IMR-90 (cell line): ENCODE measurements around the gene ASPN. TPM values are rescaled to one million over a fixed set of nuclear protein-coding genes. Genes with fewer than 3 reads are reported as not detected.
A peak's percentile ranks its signal among the peaks of the same experiment; 100 is the strongest.

Source experiments
- ATAC-seq: fragments of 200-7000 bp; cut with Tn5 transposase; 2 replicates; pipeline ENCODE4 v1.9.1; 2020; ENCODE audit warnings: low read depth, mild to moderate bottlenecking, moderate library complexity
- BruUV-seq: library from RNA; stranded (reverse); fragments of 400-500 nt; replicated peaks from 2 replicates; lab custom pipeline; 2021; lab: Mats Ljungman, UMichigan
- CTCF ChIA-PET: fragments of 300-600 bp; formaldehyde crosslinking; extraction: SDS; loops from one replicate; lab custom pipeline; 2021; ENCODE audit warnings: antibody characterized with exemption; lab: Yijun Ruan, JAX
- POLR2A ChIA-PET: fragments of 300-600 bp; sonication (Branson Sonifier 250); formaldehyde crosslinking; loops from one replicate; lab custom pipeline; 2022; ENCODE audit warnings: antibody characterized with exemption; ENCODE audit not compliant: unreplicated experiment; lab: Charles Lee
- DNase-seq: peaks from one replicate; pipeline ENCODE4 v3.0.0; 2013
- H2AFZ ChIP-seq: replicated peaks from 2 replicates; pipeline ENCODE3; 2013; ENCODE audit warnings: low read length, mild to moderate bottlenecking; ENCODE audit not compliant: poor library complexity
- H2AK5ac ChIP-seq: 2 replicates; pipeline ENCODE4 v1.6.1; 2013; ENCODE audit warnings: low read depth, low read length, inconsistent platforms
- H2AK9ac ChIP-seq: replicated peaks from 2 replicates; pipeline ENCODE3; 2013; ENCODE audit warnings: mild to moderate bottlenecking, low read depth, low read length, moderate library complexity; ENCODE audit not compliant: poor library complexity
- H2BK120ac ChIP-seq: 2 replicates; pipeline ENCODE4 v1.6.1; 2013; ENCODE audit warnings: low read depth, low read length, inconsistent platforms
- H2BK15ac ChIP-seq: 3 replicates; pipeline ENCODE4 v1.6.1; 2013; ENCODE audit warnings: low read depth, low read length, inconsistent platforms
- H2BK20ac ChIP-seq: 2 replicates; pipeline ENCODE4 v1.6.1; 2013; ENCODE audit warnings: low read depth, mild to moderate bottlenecking, inconsistent platforms, low read length, moderate library complexity
- H2BK5ac ChIP-seq: 2 replicates; pipeline ENCODE4 v1.6.1; 2013; ENCODE audit warnings: mild to moderate bottlenecking, low read depth, low read length, inconsistent platforms; ENCODE audit not compliant: poor library complexity, severe bottlenecking
- H3K14ac ChIP-seq: replicated peaks from 2 replicates; pipeline ENCODE4 v1.6.1; 2013; ENCODE audit warnings: low read depth, low read length, inconsistent platforms
- H3K18ac ChIP-seq: 2 replicates; pipeline ENCODE4 v1.6.1; 2013; ENCODE audit warnings: low read depth, low read length, control low read depth
- H3K23ac ChIP-seq: 2 replicates; pipeline ENCODE4 v1.6.1; 2013; ENCODE audit warnings: low read depth, low read length, inconsistent platforms
- H3K27ac ChIP-seq: 2 replicates; pipeline ENCODE4 v1.5.1; 2013; ENCODE audit warnings: mild to moderate bottlenecking, control low read depth, low read length; ENCODE audit not compliant: insufficient read depth
- H3K27me3 ChIP-seq: 2 replicates; pipeline ENCODE4 v1.6.1; 2013; ENCODE audit warnings: low read length; ENCODE audit not compliant: control insufficient read depth, insufficient read depth
- H3K36me3 ChIP-seq: 2 replicates; pipeline ENCODE4 v1.6.1; 2013; ENCODE audit warnings: low read length, mixed read lengths; ENCODE audit not compliant: control insufficient read depth, insufficient read depth
- H3K4ac ChIP-seq: 2 replicates; pipeline ENCODE4 v1.6.1; 2013; ENCODE audit warnings: low read depth, low read length, inconsistent platforms
- H3K4me1 ChIP-seq: 2 replicates; pipeline ENCODE4 v1.6.1; 2013; ENCODE audit warnings: low read length, mixed read lengths; ENCODE audit not compliant: control insufficient read depth, insufficient read depth
- H3K4me2 ChIP-seq: 2 replicates; pipeline ENCODE4 v1.6.1; 2013; ENCODE audit warnings: low read depth, mild to moderate bottlenecking, control low read depth, low read length, moderate library complexity
- H3K4me3 ChIP-seq: 2 replicates; pipeline ENCODE4 v1.5.1; 2013; ENCODE audit warnings: low read depth, mild to moderate bottlenecking, control low read depth, low read length, moderate library complexity; ENCODE audit not compliant: insufficient read depth
- H3K56ac ChIP-seq: 2 replicates; pipeline ENCODE4 v1.6.1; 2013; ENCODE audit warnings: low read length, inconsistent platforms; ENCODE audit not compliant: insufficient read depth; ENCODE audit errors: extremely low read depth
- H3K79me1 ChIP-seq, 2 experiments: 2 replicates each; pipeline ENCODE4 v1.6.1; 2013; ENCODE audit warnings: low read length in 2 of 2, inconsistent platforms in 1 of 2, low read depth in 1 of 2
- H3K9ac ChIP-seq: 2 replicates; pipeline ENCODE4 v1.6.1; 2013; ENCODE audit warnings: low read depth, low read length, control low read depth
- H3K9me1 ChIP-seq: 2 replicates; pipeline ENCODE4 v1.6.1; 2013; ENCODE audit warnings: low read length, inconsistent platforms; ENCODE audit not compliant: insufficient read depth
- H3K9me3 ChIP-seq: 2 replicates; pipeline ENCODE4 v1.6.1; 2013; ENCODE audit warnings: low read length; ENCODE audit not compliant: control insufficient read depth, insufficient read depth
- H4K20me1 ChIP-seq: 2 replicates; pipeline ENCODE4 v1.6.1; 2013; ENCODE audit warnings: low read length, inconsistent platforms; ENCODE audit not compliant: insufficient read depth
- H4K5ac ChIP-seq: 2 replicates; pipeline ENCODE4 v1.6.1; 2013; ENCODE audit warnings: mild to moderate bottlenecking, low read depth, low read length, control low read depth
- H4K8ac ChIP-seq, 2 experiments: 2 replicates each; pipeline ENCODE4 v1.6.1; 2013; ENCODE audit warnings: low read depth in 2 of 2, low read length in 2 of 2, control low read depth in 1 of 2, inconsistent platforms in 1 of 2
- H4K91ac ChIP-seq: 2 replicates; pipeline ENCODE4 v1.6.1; 2013; ENCODE audit warnings: low read depth, low read length, inconsistent platforms; ENCODE audit not compliant: insufficient read depth
- BHLHE40 ChIP-seq: fragments of 150-350 bp; IDR thresholded peaks from 2 replicates; pipeline ENCODE4 v1.6.1; 2016; ENCODE audit warnings: mild to moderate bottlenecking, low read depth, low read length
- CEBPB ChIP-seq: IDR thresholded peaks from 2 replicates; pipeline ENCODE4 v1.6.1; 2012; ENCODE audit warnings: low read depth, low read length, improper control_type of control experiment
- CHD1 ChIP-seq: IDR thresholded peaks from 2 replicates; pipeline ENCODE4 v1.6.1; 2012; ENCODE audit warnings: low read depth, low read length, improper control_type of control experiment
- FOS ChIP-seq: fragments of 150-350 bp; IDR thresholded peaks from 2 replicates; pipeline ENCODE4 v1.6.1; 2016; ENCODE audit warnings: low read depth, low read length
- MAFK ChIP-seq: IDR thresholded peaks from 2 replicates; pipeline ENCODE4 v1.6.1; 2012; ENCODE audit warnings: low read depth, low read length, improper control_type of control experiment
- MAZ ChIP-seq: IDR thresholded peaks from 2 replicates; pipeline ENCODE4 v1.6.1; 2012; ENCODE audit warnings: low read depth, mild to moderate bottlenecking, low read length, improper control_type of control experiment, moderate library complexity, borderline replicate concordance
- MXI1 ChIP-seq: IDR thresholded peaks from 2 replicates; pipeline ENCODE4 v1.6.1; 2012; ENCODE audit warnings: low read depth, mild to moderate bottlenecking, low read length, moderate library complexity, borderline replicate concordance
- NFE2L2 ChIP-seq: fragments of 150-350 bp; IDR thresholded peaks from 2 replicates; pipeline ENCODE4 v1.6.1; 2016; ENCODE audit warnings: low read depth, mild to moderate bottlenecking, low read length
- POLR2A ChIP-seq: IDR thresholded peaks from 2 replicates; pipeline ENCODE4 v1.6.1; 2012; ENCODE audit warnings: mild to moderate bottlenecking, low read depth, low read length
- RAD21 ChIP-seq: IDR thresholded peaks from 2 replicates; pipeline ENCODE4 v1.6.1; 2012; ENCODE audit warnings: low read length, improper control_type of control experiment
- RCOR1 ChIP-seq: IDR thresholded peaks from 2 replicates; pipeline ENCODE4 v1.6.1; 2012; ENCODE audit warnings: mild to moderate bottlenecking, low read length, improper control_type of control experiment; ENCODE audit not compliant: insufficient replicate concordance
- RFX5 ChIP-seq: IDR thresholded peaks from 2 replicates; pipeline ENCODE4 v1.8.0; 2012; ENCODE audit warnings: low read depth, mild to moderate bottlenecking, low read length, moderate library complexity
- SMC3 ChIP-seq: fragments of 150-350 bp; IDR thresholded peaks from 2 replicates; pipeline ENCODE4 v1.6.1; 2016; ENCODE audit warnings: low read depth, mild to moderate bottlenecking, antibody characterized with exemption, low read length, moderate library complexity
- WGBS, 2 experiments: methylation state at CpG; one replicate each; pipeline versions ENCODE4 v1.1.5 to v1.1.7; 2013; ENCODE audit warnings: missing lambda C conversion rate in 2 of 2; ENCODE audit not compliant: insufficient read length in 1 of 2; ENCODE audit errors: extremely low coverage in 2 of 2; 5-methylcytosine and 5-hydroxymethylcytosine counted together
- dilution Hi-C: fragments of 300-500 bp; cut with HindIII; formaldehyde crosslinking; loops from one replicate; pipeline ENCODE4 v1.14.3; 2018; ENCODE audit warnings: low sequenced_read_pairs; ENCODE audit not compliant: unreplicated experiment
- in situ Hi-C: fragments of 300-500 bp; cut with MboI; formaldehyde crosslinking; loops from 3 replicates; pipeline ENCODE4 v1.14.3; 2019; ENCODE audit warnings: low sequenced_read_pairs, inconsistent platforms, mixed read lengths
- intact Hi-C: fragments of 100-400 bp; cut with micrococcal nuclease; formaldehyde crosslinking; loops from 2 replicates; pipeline ENCODE4 v1.10.0; 2022
- polyA plus RNA-seq, 3 experiments: library from polyadenylated mRNA; depleted of rRNA; stranded (reverse); fragments of >200 nt; gene quantifications; 2 replicates each; pipeline ENCODE4 v1.2.3, GENCODE V29; 2012; ENCODE audit warnings: low replicate concordance in 1 of 3
- total RNA-seq: library from RNA; depleted of rRNA; stranded (reverse); fragments of >200 nt; gene quantifications from 2 replicates; pipeline ENCODE4 v1.2.3, GENCODE V29; 2012
- TF ChIP-seq, protein P1 (sequence below): fragments of 150-350 bp; IDR thresholded peaks from 2 replicates; pipeline ENCODE4 v1.6.1; 2016; ENCODE audit warnings: low read depth, mild to moderate bottlenecking, low read length, moderate library complexity, borderline replicate concordance

The ASPN gene
- total and polyA plus RNA-seq, 2 of the 4 experiments (the other 2 are of a cell fraction): under 0.01 to 0.09 TPM

DNA sequence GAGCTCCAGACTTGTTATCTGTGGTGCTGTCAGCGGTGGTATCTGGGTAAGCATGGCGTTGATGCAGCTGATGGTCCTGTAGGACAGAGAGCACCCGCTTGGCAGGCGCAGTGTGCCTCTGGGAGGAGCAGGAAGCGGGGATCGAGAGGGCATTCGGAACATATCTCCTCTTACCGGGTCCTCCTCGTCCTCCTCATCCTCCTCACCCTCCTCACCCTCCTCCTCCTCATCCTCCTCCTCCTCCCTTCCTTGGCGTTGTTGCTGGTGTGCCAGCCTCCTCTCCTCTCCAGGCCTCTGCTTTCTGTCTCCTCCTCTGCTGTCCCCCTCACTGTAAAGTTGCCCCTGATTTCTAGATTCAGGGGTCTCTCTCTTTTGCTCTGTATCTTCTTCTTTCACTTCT is 32.3 kb upstream of the ASPN start:
- no peak overlapping the region for H3K23ac ChIP-seq
- H3K18ac ChIP-seq: no peak overlapping the region
- no peak overlapping the region for H2BK5ac ChIP-seq
- peaks cover 9% of the 10 kb centered on the region for H3K4me1 ChIP-seq
- no peaks in the 10 kb centered on the region for H4K20me1 ChIP-seq
- intact Hi-C loops (loop anchor here (10.0 kb wide), 1 partner anchor 1520 kb away; no protein-coding TSS in a partner anchor), in situ Hi-C loops (no loop called here), dilution Hi-C loops (no loop called here)
- no peak overlapping the region for H2BK20ac ChIP-seq
- H3K79me1 ChIP-seq: no peaks in the 10 kb centered on the region
- no peak for DNase-seq
- TF ChIP-seq MAZ (no peak), NFE2L2 (no peak), CEBPB (no peak), FOS (no peak), RFX5 (no peak), SMC3 (no peak), MAFK (no peak), BHLHE40 (no peak), CHD1 (no peak), RAD21 (no peak), MXI1 (no peak), POLR2A (no peak), RCOR1 (no peak)
- TF ChIP-seq, protein P1, sequence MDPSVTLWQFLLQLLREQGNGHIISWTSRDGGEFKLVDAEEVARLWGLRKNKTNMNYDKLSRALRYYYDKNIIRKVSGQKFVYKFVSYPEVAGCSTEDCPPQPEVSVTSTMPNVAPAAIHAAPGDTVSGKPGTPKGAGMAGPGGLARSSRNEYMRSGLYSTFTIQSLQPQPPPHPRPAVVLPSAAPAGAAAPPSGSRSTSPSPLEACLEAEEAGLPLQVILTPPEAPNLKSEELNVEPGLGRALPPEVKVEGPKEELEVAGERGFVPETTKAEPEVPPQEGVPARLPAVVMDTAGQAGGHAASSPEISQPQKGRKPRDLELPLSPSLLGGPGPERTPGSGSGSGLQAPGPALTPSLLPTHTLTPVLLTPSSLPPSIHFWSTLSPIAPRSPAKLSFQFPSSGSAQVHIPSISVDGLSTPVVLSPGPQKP: no peak
- H3K9me3 ChIP-seq: no peaks in the 10 kb centered on the region
- H3K27me3 ChIP-seq: no peaks in the 10 kb centered on the region
- no peak overlapping the region for H3K4me3 ChIP-seq
- no peak overlapping the region for H2BK120ac ChIP-seq
- H3K36me3 ChIP-seq: no peaks in the 10 kb centered on the region
- POLR2A ChIA-PET: no interaction called here
- no peak overlapping the region for H3K56ac ChIP-seq
- no peak overlapping the region for H4K91ac ChIP-seq
- no peak overlapping the region for H3K14ac ChIP-seq
- no peak overlapping the region for H3K27ac ChIP-seq
- 0 out of 3 replicates have a peak overlapping the region, but pooled peaks have one; percentile 33 for H2BK15ac ChIP-seq
- H3K9ac ChIP-seq: no peak overlapping the region
- H4K8ac ChIP-seq: no peak overlapping the region
- H3K9me1 ChIP-seq: peaks cover 6% of the 10 kb centered on the region; the same call in 1 of the 2 replicates
- no peak overlapping the region for H2AFZ ChIP-seq
- 0 out of 2 replicates have a peak overlapping the region, but pooled peaks have one; percentile 38 for H2AK5ac ChIP-seq
- BruUV-seq: no TSS peak
- CTCF ChIA-PET: no interaction called here
- H3K4ac ChIP-seq: no peak overlapping the region
- no peak overlapping the region for H3K4me2 ChIP-seq
- H4K5ac ChIP-seq: no peak overlapping the region
- WGBS, 2 experiments: 100% methylated on average over 3 of the region's 10 CpGs; no CpG with 5 or more reads in 1 of the 2 experiments
- ATAC-seq: no peak
- no peak overlapping the region for H2AK9ac ChIP-seq
